Panc1 (cell line): Measurements from ENCODE around the gene GARIN5B. TPM values are rescaled to one million over a fixed set of nuclear protein-coding genes. Genes with fewer than 3 reads are reported as not detected.
"Not testable (repeated sequence)": the region's sequence is repeated elsewhere in the genome, so short reads cannot be mapped to it uniquely, and the experiment has no call there.

Source experiments
- ATAC-seq: fragments of 200-7000 bp; cut with Tn5 transposase; 2 replicates; pipeline ENCODE4 v1.9.1; 2020; ENCODE audit warnings: mild to moderate bottlenecking, moderate library complexity
- BruUV-seq: library from RNA; stranded (reverse); fragments of 400-500 nt; replicated peaks from 2 replicates; lab custom pipeline; 2021; lab: Mats Ljungman, UMichigan
- CTCF ChIA-PET: fragments of 300-600 bp; sonication (Branson Sonifier 250); formaldehyde crosslinking; loops from one replicate; lab custom pipeline; 2022; ENCODE audit warnings: antibody characterized with exemption; lab: Charles Lee
- POLR2A ChIA-PET: fragments of 300-600 bp; sonication (Branson Sonifier 250); formaldehyde crosslinking; loops from one replicate; lab custom pipeline; 2022; ENCODE audit warnings: antibody characterized with exemption; lab: Charles Lee
- DNase-seq: peaks from one replicate; pipeline ENCODE4 v3.0.0-alpha.2; 2010; ENCODE audit warnings: low read depth, low spot score
- H3K27ac ChIP-seq: 2 replicates; pipeline ENCODE4 v1.5.1; 2011; ENCODE audit warnings: mild to moderate bottlenecking, low read length, inconsistent platforms
- H3K27me3 ChIP-seq: fragments of 200-500 bp; sonication (Bioruptor generic); 2 replicates; pipeline ENCODE4 v1.6.0; 2014; ENCODE audit warnings: low read length, inconsistent platforms; ENCODE audit not compliant: control insufficient read depth, insufficient read depth
- H3K36me3 ChIP-seq: fragments of 200-500 bp; sonication (Bioruptor generic); 2 replicates; pipeline ENCODE4 v1.5.1; 2014; ENCODE audit warnings: inconsistent platforms, mild to moderate bottlenecking, low read length, moderate library complexity; ENCODE audit not compliant: control insufficient read depth, insufficient read depth
- H3K4me1 ChIP-seq: 2 replicates; pipeline ENCODE4 v1.5.1; 2011; ENCODE audit warnings: inconsistent platforms, mild to moderate bottlenecking, low read length, moderate library complexity; ENCODE audit not compliant: control insufficient read depth, insufficient read depth
- H3K4me3 ChIP-seq, 2 experiments: 2 replicates each; pipeline ENCODE4 v1.5.1; 2011 to 2012; ENCODE audit warnings: low read depth in 2 of 2, low read length in 2 of 2, mild to moderate bottlenecking in 2 of 2, inconsistent platforms in 1 of 2, moderate library complexity in 1 of 2
- H3K9me3 ChIP-seq: fragments of 200-500 bp; sonication (Bioruptor generic); 2 replicates; pipeline ENCODE4 v1.5.1; 2014; ENCODE audit warnings: low read depth, mild to moderate bottlenecking, inconsistent platforms, low read length, moderate library complexity; ENCODE audit not compliant: control insufficient read depth, insufficient read depth
- CTCF ChIP-seq: fragments of 450-650 bp; IDR thresholded peaks from 2 replicates; pipeline ENCODE4 v1.5.1; 2017; ENCODE audit warnings: mild to moderate bottlenecking
- POLR2AphosphoS5 ChIP-seq: IDR thresholded peaks from 2 replicates; pipeline ENCODE4 v1.6.1; 2012; ENCODE audit warnings: mild to moderate bottlenecking, low read depth, low read length, moderate library complexity
- REST ChIP-seq, 2 experiments: IDR thresholded peaks; 2 replicates each; pipeline ENCODE4 v1.6.1; 2011 to 2012; ENCODE audit warnings: low read depth in 2 of 2, control low read depth in 1 of 2, low read length in 1 of 2, mild to moderate bottlenecking in 1 of 2, moderate library complexity in 1 of 2; ENCODE audit not compliant: insufficient read depth in 1 of 2
- SIN3A ChIP-seq: IDR thresholded peaks from 2 replicates; pipeline ENCODE4 v1.6.1; 2012; ENCODE audit warnings: low read depth, mild to moderate bottlenecking, low read length, moderate library complexity, borderline replicate concordance; ENCODE audit not compliant: insufficient read depth
- TCF7L2 ChIP-seq: IDR thresholded peaks from 2 replicates; pipeline ENCODE4 v1.6.1; 2011; ENCODE audit warnings: mild to moderate bottlenecking, low read depth, low read length, inconsistent platforms
- in situ Hi-C: cut with HindIII; loops from 2 replicates; pipeline ENCODE4 v1.10.0; 2016; ENCODE audit warnings: low sequenced_read_pairs, low pct_unique_long_range_greater_than_20kb
- intact Hi-C: fragments of 100-400 bp; cut with micrococcal nuclease; formaldehyde crosslinking; loops from one replicate; pipeline ENCODE4 v1.10.0; 2022; ENCODE audit not compliant: unreplicated experiment
- total RNA-seq: library from RNA; stranded (reverse); gene quantifications from one replicate; pipeline ENCODE4 v1.2.1, GENCODE V29; 2021; ENCODE audit not compliant: unreplicated experiment

The GARIN5B gene
- total RNA-seq, 1 experiment from 2014 or later, result not detected

- in situ Hi-C loops, ATAC-seq, H3K27ac ChIP-seq, H3K4me3 ChIP-seq, CTCF ChIA-PET, DNase-seq, BruUV-seq, H3K27me3 ChIP-seq, H3K9me3 ChIP-seq, H3K36me3 ChIP-seq, intact Hi-C loops, H3K4me1 ChIP-seq: not testable (repeated sequence)
- POLR2A ChIA-PET, result interaction anchor here (0.7 kb wide), 1 partner anchor 413 kb away, joined by 16 read pairs; no protein-coding TSS in a partner anchor
These were observed 34.2 kb downstream of the GARIN5B start for GRCh38 chr19:55328774-55329318.

- in situ Hi-C loops, result no loop called here
- H3K4me3 ChIP-seq, result no peak within 1 kb of the TSS
- H3K36me3 ChIP-seq, result no peaks in the 10 kb centered on the region
- CTCF ChIA-PET, result no interaction called here
- TF ChIP-seq REST (IDR thresholded peaks at IDR 0.05; ENCODE audit: insufficient read depth in 1 of 2, low read depth in 2 of 2, low read length in 1 of 2), result no peak
- TF ChIP-seq SIN3A, result no peak
- TF ChIP-seq CTCF, result no peak
- no peak for TF ChIP-seq TCF7L2
- no peak for TF ChIP-seq POLR2AphosphoS5
- BruUV-seq, result no TSS peak
- DNase-seq (no peak), ATAC-seq (no peak)
- intact Hi-C loops, result no loop called here
- POLR2A ChIA-PET, result interaction anchor here (0.6 to 0.7 kb wide), 2 partner anchors 183 to 299 kb away, joined by 4 to 11 read pairs; partner anchors contain the start of gene ZNF784
- H3K4me1 ChIP-seq, result peaks cover 9% of the 10 kb centered on the region; the same call in 1 of the 2 replicates
- H3K9me3 ChIP-seq, result no peaks in the 10 kb centered on the region
- H3K27ac ChIP-seq, result no peak within 1 kb of the TSS
- no peaks in the 10 kb centered on the region for H3K27me3 ChIP-seq
These were observed 37.9 kb downstream of the GARIN5B start, which contains the start of gene TMEM150B for GRCh38 chr19:55325172-55325571. Gene TMEM150B (minus strand): TSS chr19:55325341. CDS start chr19:55321036, 4,305 bp downstream.

GRCh38 chr19:55324662-55325061 is 38.4 kb downstream of the GARIN5B start:
- DNase-seq (no peak), ATAC-seq (no peak)
- no TSS peak for BruUV-seq
- Histone ChIP-seq H3K27ac (no peak overlapping the region), H3K36me3 (no peaks in the 10 kb centered on the region), H3K27me3 (no peaks in the 10 kb centered on the region), H3K4me1 (peaks cover 9% of the 10 kb centered on the region; the same call in 1 of the 2 replicates), H3K4me3 (no peak overlapping the region), H3K9me3 (no peaks in the 10 kb centered on the region)
- TF ChIP-seq SIN3A (no peak), TCF7L2 (no peak), POLR2AphosphoS5 (no peak)
- intact Hi-C loops (no loop called here), in situ Hi-C loops (no loop called here)
- ChIA-PET CTCF (no interaction called here), POLR2A (interaction anchor here (0.6 kb wide), 1 partner anchor 300 kb away, joined by 11 read pairs; the partner anchor contains the start of gene ZNF784)
